HG03520 (cell line): Measurements from ENCODE around the gene RAB3A.
"Not testable (repeated sequence)": the region's sequence is repeated elsewhere in the genome, so short reads cannot be mapped to it uniquely, and the experiment has no call there.

Experiments used
- ATAC-seq: cut with Tn5 transposase; IDR thresholded peaks from one replicate; pipeline ENCODE4 v1.9.1; 2021; ENCODE audit warnings: mild to moderate bottlenecking, moderate library complexity; ENCODE audit not compliant: unreplicated experiment

Gene RAB3A

GRCh38 chr19:18171605-18172327 is 32.1 kb downstream of the RAB3A start:
- ATAC-seq, result no peak

DNA sequence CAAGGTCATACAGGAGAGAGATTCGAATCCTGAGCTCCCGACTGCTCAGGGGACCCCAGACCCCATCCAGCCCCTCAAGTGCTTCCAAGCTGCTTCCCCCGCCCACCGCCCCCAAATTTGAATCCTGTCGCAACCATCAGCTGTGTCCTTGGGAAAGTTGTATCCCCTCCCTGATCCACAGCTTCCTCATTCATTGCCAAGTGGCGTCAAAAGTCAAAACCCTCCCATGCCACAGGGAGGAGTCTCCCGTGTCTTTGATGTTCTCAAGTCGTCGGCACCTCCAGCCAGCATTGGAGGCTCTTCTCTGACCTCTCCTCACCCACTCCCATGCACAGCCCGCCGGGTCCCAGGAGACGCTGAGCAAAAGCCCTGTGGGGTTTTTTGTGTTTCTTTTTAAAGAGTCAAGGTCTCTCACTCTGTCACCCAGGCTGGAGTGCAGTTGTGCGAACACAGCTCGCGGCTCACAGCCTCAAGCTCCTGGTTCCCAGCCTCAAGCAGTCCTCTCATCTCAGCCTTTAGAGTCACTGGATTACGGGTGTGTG is 33.1 kb downstream of the RAB3A start:
- no peak for ATAC-seq

DNA sequence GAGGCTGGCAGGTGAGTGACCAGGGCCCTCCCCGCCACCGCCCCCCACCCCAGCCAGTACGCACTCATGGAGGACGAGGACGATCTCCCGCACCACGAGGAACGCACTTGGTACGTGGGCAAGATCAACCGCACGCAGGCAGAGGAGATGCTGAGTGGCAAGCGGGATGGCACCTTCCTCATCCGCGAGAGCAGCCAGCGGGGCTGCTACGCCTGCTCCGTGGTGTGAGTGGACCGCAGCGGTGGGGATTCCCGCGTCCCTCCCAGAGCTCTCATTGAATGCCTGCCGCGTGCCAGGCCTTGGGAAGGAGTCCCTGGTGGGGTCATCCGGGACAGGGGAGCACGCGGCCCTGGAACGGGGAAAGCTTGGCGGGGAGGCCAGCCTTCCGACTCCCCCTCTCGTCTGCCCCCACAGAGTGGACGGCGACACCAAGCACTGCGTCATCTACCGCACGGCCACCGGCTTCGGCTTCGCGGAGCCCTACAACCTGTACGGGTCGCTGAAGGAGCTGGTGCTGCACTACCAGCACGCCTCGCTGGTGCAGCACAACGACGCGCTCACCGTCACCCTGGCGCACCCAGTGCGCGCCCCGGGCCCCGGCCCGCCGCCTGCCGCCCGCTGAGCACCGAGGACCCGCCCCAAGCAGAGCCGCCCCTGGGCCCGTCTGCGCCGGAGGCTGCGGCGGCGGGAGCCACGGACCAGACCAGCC is 35.0 kb downstream of the RAB3A start:
- ATAC-seq, result no peak

GRCh38 chr19:18167975-18168645 is 35.7 kb downstream of the RAB3A start:
- ATAC-seq, result no peak

DNA sequence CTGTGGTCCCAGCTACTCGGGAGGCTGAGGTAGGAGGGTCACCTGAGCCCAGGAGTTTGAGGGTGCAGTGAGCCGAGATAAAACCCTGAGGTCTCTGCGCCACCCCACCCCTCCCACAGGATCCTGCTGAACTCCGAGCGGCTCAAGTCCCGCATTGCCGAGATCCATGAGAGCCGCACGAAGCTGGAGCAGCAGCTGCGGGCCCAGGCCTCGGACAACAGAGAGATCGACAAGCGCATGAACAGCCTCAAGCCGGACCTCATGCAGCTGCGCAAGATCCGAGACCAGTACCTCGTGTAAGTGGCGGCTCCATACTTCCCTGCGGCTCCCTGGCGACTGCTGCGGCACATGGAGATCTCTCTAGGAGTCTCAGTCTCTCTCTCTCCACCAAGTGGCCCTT is 36.8 kb downstream of the RAB3A start:
- no peak for ATAC-seq

- no peak for ATAC-seq
Observed at GRCh38 chr19:18165794-18166544, 37.9 kb downstream of the RAB3A start.

DNA sequence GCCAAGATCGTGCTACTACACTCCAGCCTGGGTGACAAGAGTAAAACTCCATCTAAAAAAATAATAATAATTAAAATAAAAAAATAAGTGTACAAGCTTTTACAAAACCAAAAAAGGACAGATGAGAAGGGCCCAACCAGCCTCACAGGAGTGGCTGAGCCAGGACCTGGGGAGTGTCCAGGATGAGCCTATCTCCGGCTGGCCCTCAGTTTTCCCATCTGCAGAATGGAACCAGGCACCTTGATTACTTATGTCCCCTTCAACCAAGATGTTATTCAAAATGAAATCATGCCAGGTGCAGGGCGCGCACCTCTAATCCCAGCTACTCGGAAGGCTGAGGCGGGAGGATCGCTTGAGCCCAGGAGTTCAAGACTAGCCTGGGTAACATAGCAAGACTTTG is 39.8 kb downstream of the RAB3A start:
- ATAC-seq, result no peak

DNA sequence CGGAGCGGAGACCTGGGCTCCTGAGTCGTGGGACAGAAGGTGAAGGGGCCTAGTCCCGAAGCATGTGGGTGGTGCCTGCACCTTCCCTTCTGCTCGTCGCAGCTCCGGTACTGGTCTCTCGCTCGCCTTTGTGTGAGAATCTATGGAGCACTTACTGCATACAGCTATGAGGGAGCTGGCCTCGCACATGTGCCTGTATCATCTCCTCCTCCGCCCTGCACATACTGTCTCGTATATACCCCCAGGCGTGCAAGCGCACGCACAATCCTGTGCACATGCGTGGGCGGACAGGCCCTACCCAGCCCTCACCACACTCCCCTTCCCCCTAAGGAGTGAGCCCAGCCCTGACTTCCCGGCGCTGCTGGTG is 42.2 kb downstream of the RAB3A start:
- ATAC-seq, result peak; percentile 15

- ATAC-seq, result peak; percentile 54
Observed at GRCh38 chr19:18160971-18161635, 42.7 kb downstream of the RAB3A start.

DNA sequence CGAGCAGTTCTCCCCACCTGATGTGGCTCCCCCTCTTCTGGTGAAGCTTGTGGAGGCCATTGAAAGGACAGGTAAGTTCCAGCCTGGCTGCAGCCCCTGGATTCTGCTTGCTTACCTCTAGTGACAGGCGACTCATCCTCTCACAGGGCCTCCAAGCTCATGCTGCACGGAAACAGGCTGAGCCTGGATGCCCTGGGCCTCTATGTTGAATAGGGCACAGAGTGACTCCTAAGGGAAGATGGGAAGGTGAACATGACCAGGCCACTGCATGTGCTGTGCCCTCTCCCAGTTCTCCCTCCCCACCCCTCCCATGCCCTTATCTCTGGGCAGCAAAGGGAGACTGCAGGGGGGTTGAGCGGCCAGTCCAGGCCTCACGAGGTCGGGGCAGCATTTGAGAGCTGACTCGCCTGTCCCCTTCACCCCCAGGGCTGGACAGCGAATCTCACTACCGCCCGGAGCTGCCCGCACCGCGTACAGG is 43.3 kb downstream of the RAB3A start:
- no peak for ATAC-seq

- ATAC-seq, result no peak
Observed at GRCh38 chr19:18159810-18160209, 44.0 kb downstream of the RAB3A start.

DNA sequence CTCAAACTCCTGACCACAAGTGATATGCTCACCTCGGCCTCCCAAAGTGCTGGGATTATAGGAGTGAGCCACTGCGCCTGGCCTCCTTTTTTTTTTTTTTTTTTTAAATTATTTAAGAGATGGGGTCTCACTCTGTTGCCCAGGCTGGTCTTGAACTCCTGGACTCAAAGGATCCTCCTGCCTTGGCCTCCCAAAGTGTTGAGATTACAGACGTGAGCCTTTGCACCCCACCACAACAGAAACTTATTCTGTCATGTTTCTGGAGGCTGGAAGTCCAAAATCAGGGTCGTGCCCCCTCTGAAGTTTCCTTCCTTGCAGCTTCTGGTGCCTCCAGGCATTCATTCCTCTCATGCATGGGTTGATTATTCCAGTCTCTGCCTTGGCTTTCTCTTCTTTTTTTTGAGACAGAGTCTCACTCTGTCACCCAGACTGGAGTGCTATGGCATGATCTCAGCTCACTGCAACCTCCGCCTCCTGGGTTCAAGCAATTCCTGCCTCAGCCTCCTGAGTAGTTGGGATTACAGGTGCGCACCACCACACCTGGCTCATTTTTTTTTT is 44.7 kb downstream of the RAB3A start:
- not testable (repeated sequence) for ATAC-seq

DNA sequence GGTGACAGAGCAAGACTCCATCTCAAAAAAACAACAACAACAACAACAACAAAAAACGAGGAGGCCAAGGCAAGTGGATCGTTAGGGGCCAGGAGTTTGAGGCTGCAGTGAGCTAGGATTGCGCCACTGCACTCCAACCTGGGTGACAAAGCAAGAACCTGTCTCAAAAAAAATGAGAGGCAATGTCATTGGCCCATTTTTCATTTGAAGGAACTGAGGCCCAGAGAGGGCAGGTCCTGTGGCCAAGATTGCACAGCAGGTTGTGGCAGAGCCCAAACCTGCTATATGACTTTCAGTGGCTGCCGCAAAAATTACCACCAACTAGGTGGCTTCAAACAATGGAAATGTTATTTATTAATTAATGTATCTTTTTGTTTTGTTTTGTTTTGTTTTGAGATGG is 45.4 kb downstream of the RAB3A start:
- no peak for ATAC-seq

DNA sequence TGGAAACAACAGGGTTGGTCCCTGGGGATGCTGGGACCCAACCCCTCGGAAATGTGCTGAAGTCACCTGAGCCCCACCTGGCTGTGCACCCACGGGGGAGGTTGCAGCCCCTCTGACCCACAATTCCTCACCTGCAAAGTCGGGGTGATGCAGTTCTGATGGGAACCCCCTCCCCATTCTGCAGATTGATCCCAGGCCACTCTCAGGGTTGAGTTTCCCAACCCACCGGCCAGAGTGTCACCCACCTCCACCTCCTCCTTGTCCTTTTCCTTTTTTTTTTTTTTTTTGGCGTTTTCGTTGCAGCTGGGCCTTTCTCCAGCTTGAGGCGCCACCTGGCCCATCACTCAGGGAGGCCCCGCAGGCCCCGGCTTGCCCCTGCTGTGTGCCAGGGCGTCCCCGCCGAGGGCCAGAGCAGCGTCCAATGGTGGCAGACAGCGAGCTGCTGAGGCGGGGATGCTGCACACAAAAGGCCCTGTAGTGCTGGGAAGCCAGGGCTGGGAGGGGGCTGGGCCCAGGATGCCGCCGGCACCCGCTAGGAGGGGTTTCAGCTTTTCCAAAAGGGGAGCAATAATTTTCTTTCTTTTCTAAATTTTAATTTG is 46.3 kb downstream of the RAB3A start:
- no peak for ATAC-seq

DNA sequence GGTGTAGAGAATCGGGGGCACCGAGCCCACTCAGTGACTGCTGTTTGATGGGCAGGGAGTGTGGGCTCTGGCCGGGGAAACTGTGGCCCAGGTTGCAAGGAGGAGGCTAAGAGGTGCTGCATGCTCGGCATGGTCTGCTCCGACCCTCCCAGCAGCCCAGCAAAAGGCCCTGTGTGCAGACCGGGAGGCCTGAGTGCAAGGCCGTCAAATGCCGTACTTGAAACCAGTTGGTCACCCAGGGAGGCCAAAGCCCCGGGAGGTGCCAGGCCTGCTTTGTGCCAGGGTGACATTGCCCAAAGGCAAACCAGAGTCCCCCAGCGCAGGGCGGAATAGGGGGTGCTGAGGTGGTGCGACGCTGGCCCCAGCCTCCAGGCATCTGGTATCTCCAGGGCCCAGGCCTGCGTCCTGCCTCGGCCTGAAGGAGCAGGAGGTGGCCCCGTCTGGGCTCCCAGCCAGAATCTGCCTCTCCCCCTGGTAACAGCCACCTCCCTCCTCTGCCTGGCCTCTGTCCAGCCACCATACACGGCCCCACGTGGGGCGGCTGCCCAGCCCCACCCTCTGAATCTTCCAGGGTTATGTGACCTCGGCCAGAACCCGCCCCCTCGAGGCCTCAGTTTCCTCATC is 46.9 kb downstream of the RAB3A start:
- ATAC-seq, result no peak

DNA sequence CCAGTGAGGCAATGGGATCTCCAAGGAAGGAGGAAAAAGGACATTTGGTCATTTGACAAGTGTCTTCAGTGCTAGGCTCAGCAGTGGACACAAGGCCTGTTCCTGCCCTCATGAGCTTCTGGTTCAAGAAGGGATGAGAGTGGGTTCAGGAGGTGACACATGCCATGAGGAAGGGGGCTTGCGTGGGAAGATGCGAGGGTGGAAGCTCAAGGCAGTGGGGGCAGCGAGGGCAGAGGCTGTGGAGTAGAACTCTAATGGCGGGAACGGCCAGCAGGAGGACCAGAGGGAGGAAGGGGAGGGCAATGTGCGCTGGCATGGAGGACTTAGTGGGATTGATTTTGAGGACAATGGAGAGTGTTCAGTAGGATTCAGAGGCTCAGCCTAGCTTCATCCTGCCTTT is 47.6 kb downstream of the RAB3A start:
- no peak for ATAC-seq

DNA sequence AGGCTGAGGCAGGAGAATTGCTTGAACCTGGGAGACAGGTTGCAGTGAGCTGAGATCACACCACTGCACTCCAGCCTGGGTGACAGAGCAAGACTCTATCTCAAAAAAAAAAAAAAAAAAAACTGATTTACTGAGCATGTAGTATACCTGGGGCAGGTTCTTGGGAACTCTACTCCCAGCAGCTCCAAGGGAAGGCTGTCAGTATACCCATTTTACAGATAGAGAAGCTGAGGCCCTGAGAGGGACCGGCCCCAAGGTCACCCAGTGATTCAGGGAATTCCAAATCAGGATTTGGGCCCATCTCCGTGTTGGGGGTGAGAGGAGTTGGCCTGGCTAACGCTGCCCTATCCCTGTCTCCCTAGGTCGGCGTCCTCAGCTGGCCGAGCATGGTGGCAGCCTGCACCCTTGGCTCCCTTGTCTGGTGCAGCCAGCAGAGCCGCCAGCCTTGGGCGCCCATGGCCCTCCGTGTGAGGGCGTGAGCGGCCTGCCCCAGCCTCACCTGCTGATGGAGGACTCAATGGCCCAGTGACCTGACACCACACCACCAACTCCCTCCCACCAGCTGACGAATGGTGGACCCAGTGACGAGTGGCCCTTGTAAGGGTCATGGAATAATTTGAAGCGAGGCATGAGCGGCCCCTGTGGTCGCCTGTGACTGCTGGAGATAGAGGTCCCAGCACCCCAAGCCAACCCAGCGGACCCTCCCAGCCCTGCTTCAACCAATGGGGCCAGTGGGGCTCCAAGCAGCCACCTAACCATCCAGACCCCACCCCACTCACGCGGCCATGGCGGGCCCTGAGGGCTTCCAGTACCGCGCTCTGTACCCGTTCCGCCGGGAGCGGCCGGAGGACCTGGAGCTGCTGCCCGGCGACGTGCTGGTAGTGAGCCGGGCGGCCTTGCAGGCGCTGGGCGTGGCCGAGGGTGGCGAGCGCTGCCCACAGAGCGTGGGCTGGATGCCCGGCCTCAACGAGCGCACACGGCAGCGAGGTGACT is 48.5 kb downstream of the RAB3A start:
- ATAC-seq, result no peak

DNA sequence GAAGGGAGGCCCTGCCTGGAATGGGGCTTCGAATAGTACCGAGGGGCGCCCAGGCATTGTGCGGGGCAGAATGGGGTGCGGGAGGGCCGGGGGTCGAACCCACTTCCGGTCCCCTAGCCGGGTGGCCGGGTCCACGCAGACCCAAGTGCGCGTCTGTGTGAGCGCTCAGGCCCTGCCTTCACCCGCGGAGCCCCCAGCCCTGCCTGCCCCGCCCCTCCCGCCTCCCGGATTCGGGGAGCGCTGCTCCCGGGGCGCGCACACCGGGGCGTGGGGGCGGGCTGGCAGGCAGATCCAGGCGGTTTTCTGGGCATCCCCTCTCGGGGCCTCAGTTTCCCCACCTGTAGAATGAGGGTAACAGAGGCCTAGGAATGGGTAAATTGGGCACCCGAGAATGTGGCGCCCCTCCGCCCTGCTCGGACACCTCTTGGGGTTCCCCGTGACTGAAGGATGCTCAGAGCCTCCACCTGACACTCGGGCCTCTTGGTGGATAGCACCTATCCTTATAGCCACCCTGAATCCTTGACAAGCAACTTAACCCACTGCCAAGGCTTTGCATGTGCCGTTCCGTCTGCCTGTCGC is 50.2 kb downstream of the RAB3A start:
- ATAC-seq, result no peak
